Subcutaneous abdominal adipose tissue (tissue), 5 donors: Measurements from ENCODE around the gene PLA2G1B.
"Not testable (repeated sequence)": the region's sequence is repeated elsewhere in the genome, so short reads cannot be mapped to it uniquely, and the experiment has no call there.

ENCODE experiments used
- H3K27ac ChIP-seq: one replicate; pipeline ENCODE4 v1.7.0; 2013; ENCODE audit warnings: low read depth, mild to moderate bottlenecking, inconsistent platforms, low read length, moderate library complexity
- H3K27me3 ChIP-seq, 5 donors: one replicate each; pipeline ENCODE4 v1.7.0; 2013; ENCODE audit warnings: low read length in 5 of 5, inconsistent platforms in 1 of 5; ENCODE audit not compliant: control insufficient read depth in 5 of 5, insufficient read depth in 4 of 5
- H3K36me3 ChIP-seq, 5 donors: one replicate each; pipeline ENCODE4 v1.7.0; 2013; ENCODE audit warnings: low read length in 5 of 5; ENCODE audit not compliant: control insufficient read depth in 5 of 5, insufficient read depth in 5 of 5
- H3K4me1 ChIP-seq, 5 donors: one replicate each; pipeline ENCODE4 v1.7.0; 2013; ENCODE audit warnings: low read length in 5 of 5, mild to moderate bottlenecking in 3 of 5, moderate library complexity in 1 of 5; ENCODE audit not compliant: control insufficient read depth in 5 of 5, insufficient read depth in 5 of 5
- H3K4me3 ChIP-seq, 5 donors: one replicate each; pipeline ENCODE4 v1.7.0; 2013; ENCODE audit warnings: low read length in 5 of 5, low read depth in 1 of 5
- H3K9ac ChIP-seq, 5 donors: one replicate each; pipeline ENCODE4 v1.7.0; 2013; ENCODE audit warnings: low read length in 5 of 5, mild to moderate bottlenecking in 4 of 5, moderate library complexity in 3 of 5
- H3K9me3 ChIP-seq, 5 donors: one replicate each; pipeline ENCODE4 v1.7.0; 2013; ENCODE audit warnings: low read length in 5 of 5; ENCODE audit not compliant: control insufficient read depth in 5 of 5
- donor health status: healthy.
- donor health status: healthy.
- donor health status: healthy.
- donor health status: healthy.
- donor health status: healthy.

PLA2G1B gene

DNA sequence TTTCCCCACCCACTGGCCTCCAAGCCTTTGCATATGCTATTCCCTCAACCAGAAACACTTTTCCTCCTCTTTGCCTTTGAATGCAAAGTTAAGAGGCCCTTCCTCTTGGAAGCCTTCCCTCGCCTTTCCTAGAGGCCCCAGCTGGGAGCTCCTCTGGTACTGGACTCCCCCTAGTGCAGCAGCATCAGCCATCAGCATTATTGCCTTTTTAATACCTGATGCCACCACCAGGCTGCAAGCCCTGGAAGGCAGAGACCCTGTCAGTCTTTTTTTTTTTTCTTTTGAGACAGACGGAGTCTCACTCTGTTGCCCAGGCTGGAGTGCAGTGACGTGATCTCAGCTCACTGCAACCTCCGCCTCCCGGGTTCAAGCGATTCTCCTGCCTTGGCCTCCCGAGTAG lies 19.1 kb upstream of the PLA2G1B start:
- peaks cover 0 to 21% (median 10%) of the 10 kb centered on the region in 5 donors for H3K4me1 ChIP-seq
- no peak overlapping the region for H3K4me3 ChIP-seq
- no peak overlapping the region for H3K27ac ChIP-seq
- peaks cover 0 to 5% (median 3%) of the 10 kb centered on the region in 5 donors for H3K27me3 ChIP-seq
- no peaks in the 10 kb centered on the region for H3K9me3 ChIP-seq
- H3K36me3 ChIP-seq: no peaks in the 10 kb centered on the region
- H3K9ac ChIP-seq: no peak overlapping the region

- no peak overlapping the region for H3K27ac ChIP-seq
- peaks cover 0 to 17% (median 6%) of the 10 kb centered on the region in 5 donors for H3K4me1 ChIP-seq
- H3K36me3 ChIP-seq: no peaks in the 10 kb centered on the region
- H3K4me3 ChIP-seq: no peak overlapping the region
- H3K9me3 ChIP-seq: no peaks in the 10 kb centered on the region
- H3K27me3 ChIP-seq: peaks cover 0 to 5% (median 3%) of the 10 kb centered on the region in 5 donors
- H3K9ac ChIP-seq: no peak overlapping the region
These were observed 18.5 kb upstream of the PLA2G1B start for GRCh38 chr12:120346031-120346430.

DNA sequence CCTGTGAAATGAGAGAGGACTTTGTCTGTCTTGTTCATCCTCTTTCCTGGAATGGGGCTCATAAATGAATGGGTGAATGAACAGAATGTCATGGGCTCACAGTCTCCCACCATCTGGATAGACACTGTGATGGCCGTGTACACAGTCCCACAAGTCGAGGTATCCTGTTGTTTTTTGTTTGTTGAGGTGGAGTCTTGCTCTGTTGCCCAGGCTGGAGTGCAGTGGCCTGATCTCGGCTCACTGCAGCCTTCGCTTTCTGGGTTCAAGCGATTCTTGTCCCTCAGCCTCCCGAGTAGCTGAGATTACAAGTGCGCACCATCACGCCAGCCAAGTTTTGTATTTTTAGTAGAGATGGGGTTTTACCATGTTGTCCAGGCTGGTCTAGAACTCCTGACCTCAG lies 16.1 kb upstream of the PLA2G1B start:
- Histone ChIP-seq H3K27me3 (peaks cover 0 to 5% (median 3%) of the 10 kb centered on the region in 5 donors), H3K36me3 (no peaks in the 10 kb centered on the region), H3K4me3 (no peak overlapping the region), H3K4me1 (no peaks in the 10 kb centered on the region), H3K9me3 (no peaks in the 10 kb centered on the region), H3K9ac (no peak overlapping the region), H3K27ac (no peak overlapping the region)

- Histone ChIP-seq H3K9me3 (no peaks in the 10 kb centered on the region), H3K27me3 (peaks cover 0 to 5% (median 3%) of the 10 kb centered on the region in 5 donors), H3K27ac (no peak overlapping the region), H3K4me1 (no peaks in the 10 kb centered on the region), H3K36me3 (no peaks in the 10 kb centered on the region), H3K4me3 (no peak overlapping the region), H3K9ac (no peak overlapping the region)
These were observed 15.5 kb upstream of the PLA2G1B start for GRCh38 chr12:120343039-120343537.

- Histone ChIP-seq H3K4me3 (no peak overlapping the region), H3K9ac (no peak overlapping the region), H3K27me3 (peaks cover 0 to 3% (median 0%) of the 10 kb centered on the region in 5 donors), H3K9me3 (peaks cover 0 to 5% (median 0%) of the 10 kb centered on the region in 5 donors), H3K36me3 (no peaks in the 10 kb centered on the region), H3K27ac (no peak overlapping the region), H3K4me1 (no peaks in the 10 kb centered on the region)
These were observed 14.8 kb upstream of the PLA2G1B start for GRCh38 chr12:120342175-120343038.

- no peaks in the 10 kb centered on the region for H3K36me3 ChIP-seq
- peaks cover 0 to 5% (median 0%) of the 10 kb centered on the region in 5 donors for H3K9me3 ChIP-seq
- H3K27ac ChIP-seq: no peak overlapping the region
- peaks cover 0 to 2% (median 0%) of the 10 kb centered on the region in 5 donors for H3K27me3 ChIP-seq
- H3K4me3 ChIP-seq: no peak overlapping the region
- no peaks in the 10 kb centered on the region for H3K4me1 ChIP-seq
- H3K9ac ChIP-seq: no peak overlapping the region
These were observed 11.7 kb upstream of the PLA2G1B start for GRCh38 chr12:120339256-120339655.

DNA sequence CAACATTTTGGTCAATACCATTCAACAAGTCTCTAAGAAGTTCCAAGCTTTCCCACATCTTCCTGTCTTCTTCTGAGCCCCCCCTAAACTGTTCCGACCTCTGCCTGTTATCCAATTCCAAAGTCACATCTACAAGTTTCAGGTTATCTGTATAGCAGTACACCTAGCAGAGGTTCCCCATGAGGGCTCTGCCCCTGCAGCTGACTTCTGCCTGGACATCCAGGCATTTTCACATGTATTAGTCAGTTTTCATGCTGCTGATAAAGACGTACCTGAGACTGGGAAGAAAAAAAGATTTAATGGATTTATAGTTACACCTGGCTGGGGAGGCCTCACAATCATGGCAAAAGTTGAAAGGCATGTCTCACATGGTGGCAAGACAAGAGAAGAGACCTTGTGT lies 10.2 kb upstream of the PLA2G1B start:
- Histone ChIP-seq H3K4me1 (no peaks in the 10 kb centered on the region), H3K9ac (no peak overlapping the region), H3K4me3 (no peak overlapping the region), H3K9me3 (peaks cover 0 to 5% (median 0%) of the 10 kb centered on the region in 5 donors), H3K36me3 (no peaks in the 10 kb centered on the region), H3K27ac (no peak overlapping the region), H3K27me3 (peaks cover 0 to 2% (median 0%) of the 10 kb centered on the region in 5 donors)

DNA sequence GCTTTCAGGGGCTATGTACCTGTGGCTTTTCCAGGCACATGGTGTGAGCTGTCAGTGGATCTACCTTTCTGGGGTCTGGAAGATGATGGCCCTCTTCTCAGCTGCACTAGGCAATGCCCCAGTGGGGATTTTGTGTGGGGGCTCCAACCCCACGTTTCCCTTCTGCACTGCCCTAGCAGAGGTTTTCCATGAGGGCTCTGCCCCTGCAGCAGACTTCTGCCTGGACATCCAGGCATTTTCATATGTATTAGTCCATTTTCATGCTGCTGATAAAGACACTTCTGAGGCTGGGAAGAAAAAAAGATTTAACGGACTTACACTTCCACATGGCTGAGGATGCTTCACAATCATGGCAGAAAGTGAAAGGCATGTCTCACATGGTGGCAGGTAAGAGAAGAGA lies 8.8 kb upstream of the PLA2G1B start:
- not testable (repeated sequence) for H3K4me3 ChIP-seq, H3K27ac ChIP-seq, H3K27me3 ChIP-seq, H3K9ac ChIP-seq, H3K4me1 ChIP-seq, H3K36me3 ChIP-seq, H3K9me3 ChIP-seq

DNA sequence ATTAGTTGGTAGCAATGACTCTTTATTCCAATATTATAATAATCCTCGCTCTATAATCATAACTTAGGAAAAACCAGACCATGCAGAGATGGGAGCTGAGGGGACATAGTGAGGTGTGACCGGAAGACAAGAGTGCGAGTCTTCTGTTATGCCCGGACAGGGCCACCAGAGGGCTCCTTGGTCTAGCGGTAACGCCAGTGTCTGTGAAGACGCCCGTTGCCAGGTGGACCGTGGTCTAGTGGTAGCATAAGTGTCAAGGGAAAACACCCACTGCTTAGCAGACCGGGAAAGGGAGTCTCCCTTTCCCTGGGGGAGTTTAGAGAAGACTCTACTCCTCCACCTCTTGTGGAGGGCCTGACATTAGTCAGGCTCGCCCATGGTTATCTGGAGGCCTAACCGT lies 7.9 kb upstream of the PLA2G1B start:
- not testable (repeated sequence) for H3K9ac ChIP-seq, H3K27me3 ChIP-seq, H3K4me1 ChIP-seq, H3K27ac ChIP-seq, H3K36me3 ChIP-seq, H3K4me3 ChIP-seq, H3K9me3 ChIP-seq

GRCh38 chr12:120332523-120332922 lies 4.9 kb upstream of the PLA2G1B start:
- Histone ChIP-seq H3K9me3 (peaks cover 0 to under 1% (median 0%) of the 10 kb centered on the region in 5 donors), H3K4me1 (no peaks in the 10 kb centered on the region), H3K9ac (no peak overlapping the region), H3K27ac (no peak overlapping the region), H3K36me3 (no peaks in the 10 kb centered on the region), H3K27me3 (peaks cover 0 to 6% (median 0%) of the 10 kb centered on the region in 5 donors), H3K4me3 (no peak overlapping the region)
